ENCODE data around the gene SPPL2A. TPM values are rescaled to one million over a fixed set of nuclear protein-coding genes. Genes with fewer than 3 reads are reported as not detected.

The SPPL2A gene
- total and polyA plus RNA-seq, 2 donors (not counting 3 experiments of a cell fraction or from before 2014, with no cell fraction given): 38.8 to 88.7 TPM

DNA sequence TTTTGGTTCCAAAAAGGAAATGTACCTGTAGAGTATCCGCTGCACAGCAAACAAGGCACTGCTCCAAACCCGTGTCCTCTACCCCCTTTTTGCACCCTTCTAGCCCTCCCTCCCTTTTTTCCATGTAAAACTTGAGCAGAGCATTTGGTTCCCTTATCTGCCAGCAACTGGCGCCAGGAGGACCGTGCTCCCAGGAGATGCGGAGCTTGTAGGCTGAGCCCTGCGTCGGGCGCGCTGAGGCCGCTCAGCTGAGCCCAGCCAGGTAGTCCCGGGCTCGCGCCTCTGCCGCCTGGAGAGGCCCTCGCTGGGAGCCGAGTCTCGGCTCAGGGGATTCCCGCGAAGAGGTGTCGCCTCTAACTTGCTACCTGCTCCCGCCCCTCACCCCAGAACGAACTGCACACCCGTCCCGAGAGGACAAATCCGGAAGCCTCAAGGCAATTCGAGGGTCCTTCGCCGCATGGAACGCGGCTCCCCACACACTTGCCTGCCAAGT, 79.5 kb downstream of the SPPL2A start:
- TF ChIP-seq, protein P1, sequence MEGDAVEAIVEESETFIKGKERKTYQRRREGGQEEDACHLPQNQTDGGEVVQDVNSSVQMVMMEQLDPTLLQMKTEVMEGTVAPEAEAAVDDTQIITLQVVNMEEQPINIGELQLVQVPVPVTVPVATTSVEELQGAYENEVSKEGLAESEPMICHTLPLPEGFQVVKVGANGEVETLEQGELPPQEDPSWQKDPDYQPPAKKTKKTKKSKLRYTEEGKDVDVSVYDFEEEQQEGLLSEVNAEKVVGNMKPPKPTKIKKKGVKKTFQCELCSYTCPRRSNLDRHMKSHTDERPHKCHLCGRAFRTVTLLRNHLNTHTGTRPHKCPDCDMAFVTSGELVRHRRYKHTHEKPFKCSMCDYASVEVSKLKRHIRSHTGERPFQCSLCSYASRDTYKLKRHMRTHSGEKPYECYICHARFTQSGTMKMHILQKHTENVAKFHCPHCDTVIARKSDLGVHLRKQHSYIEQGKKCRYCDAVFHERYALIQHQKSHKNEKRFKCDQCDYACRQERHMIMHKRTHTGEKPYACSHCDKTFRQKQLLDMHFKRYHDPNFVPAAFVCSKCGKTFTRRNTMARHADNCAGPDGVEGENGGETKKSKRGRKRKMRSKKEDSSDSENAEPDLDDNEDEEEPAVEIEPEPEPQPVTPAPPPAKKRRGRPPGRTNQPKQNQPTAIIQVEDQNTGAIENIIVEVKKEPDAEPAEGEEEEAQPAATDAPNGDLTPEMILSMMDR (IDR thresholded peaks at IDR 0.05; ENCODE audit: extremely low read depth in 1 of 2, insufficient read depth in 1 of 2, low read depth in 1 of 2, low read length in 2 of 2): peak in 1 of 2 donors; percentile 1
- TF ChIP-seq POLR2A (IDR thresholded peaks at IDR 0.05; ENCODE audit: low read depth, low read length): no peak
- TF ChIP-seq MYC (IDR thresholded peaks at IDR 0.05; ENCODE audit: low read depth, low read length): no peak
- peak overlapping the region; percentile 81 for H3K9ac ChIP-seq (replicated peaks; ENCODE audit: extremely low read depth, insufficient read depth, low read length)
- no peak for DNase-seq (ENCODE audit: low read depth, low spot score)
- ChIA-PET CTCF (interaction anchor here (0.9 to 2.7 kb wide), 5 partner anchors 11 to 201 kb away, joined by 3 to 15 read pairs (median 3); no protein-coding TSS in a partner anchor), POLR2A (no interaction called here)
- H3K9me3 ChIP-seq (replicated peaks; ENCODE audit: control insufficient read depth, insufficient read depth, low read length): no peaks in the 10 kb centered on the region
- H2AFZ ChIP-seq (ENCODE audit: low read depth, low read length): peak overlapping the region; percentile 91
- peaks cover 54% of the 10 kb centered on the region for H3K79me2 ChIP-seq (ENCODE audit: control insufficient read depth, insufficient read depth, low read length)
- no peaks in the 10 kb centered on the region for H3K27me3 ChIP-seq (ENCODE audit: control insufficient read depth in 2 of 2, insufficient read depth in 2 of 2, low read length in 2 of 2)
- no peak for FAIRE-seq
- H3K27ac ChIP-seq (ENCODE audit: insufficient read depth, low read depth, low read length): peak overlapping the region; percentile 68
- intact Hi-C loops (cut with micrococcal nuclease): loop anchor here (1.0 to 2.0 kb wide), 2 partner anchors 79 to 199 kb away; partner anchors contain the start of gene SPPL2A
- H3K4me3 ChIP-seq (replicated peaks in 1 of 3; ENCODE audit: insufficient read depth in 1 of 3, low read depth in 1 of 3, low read length in 3 of 3): peak overlapping the region; percentile 79 to 90 (median 89)
- H3K4me2 ChIP-seq (ENCODE audit: insufficient read depth, low read length): peak overlapping the region; percentile 97
- H3K9me1 ChIP-seq (replicated peaks; ENCODE audit: control insufficient read depth, extremely low read depth, insufficient read depth, low read length): no peaks in the 10 kb centered on the region
- H3K36me3 ChIP-seq (ENCODE audit: control insufficient read depth in 2 of 2, extremely low read depth in 1 of 2, insufficient read depth in 2 of 2, low read length in 2 of 2): no peaks in the 10 kb centered on the region
- no TSS peak for BruUV-seq (replicated peaks)
- dilution Hi-C loops (cut with MboI; ENCODE audit: extremely low pct_ligation_motif_present, low sequenced_read_pairs): no loop called here
- H3K4me1 ChIP-seq (ENCODE audit: control insufficient read depth, extremely low read depth, insufficient read depth, low read length): peaks cover 17% of the 10 kb centered on the region
- peaks cover 5% of the 10 kb centered on the region for H4K20me1 ChIP-seq (replicated peaks; ENCODE audit: control insufficient read depth, extremely low read depth, insufficient read depth, low read length)

DNA sequence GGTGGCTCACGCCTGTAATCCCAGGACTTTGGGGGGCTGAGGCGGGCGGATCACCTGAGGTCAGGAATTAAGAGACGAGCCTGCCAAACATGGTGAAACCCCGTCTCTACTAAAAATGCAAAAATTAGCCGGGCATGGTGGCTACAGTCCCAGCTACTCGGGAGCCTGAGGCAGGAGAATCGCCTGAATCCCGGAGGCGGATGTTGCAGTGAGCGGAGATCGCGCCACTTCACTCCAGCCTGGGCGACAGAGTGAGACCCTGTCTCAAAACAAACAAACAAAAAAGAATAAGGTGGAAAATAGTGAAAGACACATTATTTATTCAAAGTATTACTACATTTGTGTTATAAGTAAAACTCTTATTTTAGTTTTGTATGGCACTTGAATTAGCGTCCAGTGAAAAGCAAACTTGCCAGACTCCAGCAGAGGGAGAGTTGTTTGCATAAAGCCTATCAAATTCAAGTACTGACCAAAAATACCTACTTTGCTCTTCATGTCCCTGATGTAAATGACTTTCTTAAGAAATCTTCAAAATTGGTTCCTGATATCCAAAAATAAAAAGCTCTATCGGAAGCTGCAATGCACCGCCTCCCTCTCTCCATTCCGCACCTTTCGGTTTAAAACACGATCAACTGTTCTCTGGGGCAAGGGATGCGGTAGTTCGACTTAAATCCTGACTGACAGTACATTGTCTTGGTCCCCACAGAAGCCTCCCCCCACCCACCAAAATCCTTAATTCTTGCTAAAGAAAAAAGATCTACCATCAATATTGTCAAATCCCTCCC, 80.1 kb downstream of the SPPL2A start:
- ChIA-PET CTCF (interaction anchor here (0.8 to 2.7 kb wide), 6 partner anchors 10 to 201 kb away, joined by 3 to 15 read pairs (median 3); no protein-coding TSS in a partner anchor), POLR2A (no interaction called here)

More for the DNA sequence above, 80.1 kb downstream of the SPPL2A start:
- TSS peak; percentile 25 for BruUV-seq (replicated peaks)
- dilution Hi-C loops (cut with MboI; ENCODE audit: extremely low pct_ligation_motif_present, low sequenced_read_pairs) (no loop called here), intact Hi-C loops (cut with micrococcal nuclease) (no loop called here)
- H3K9me3 ChIP-seq (replicated peaks; ENCODE audit: control insufficient read depth, insufficient read depth, low read length): no peaks in the 10 kb centered on the region
- H3K4me3 ChIP-seq (replicated peaks in 1 of 3; ENCODE audit: insufficient read depth in 1 of 3, low read depth in 1 of 3, low read length in 3 of 3): peak overlapping the region; percentile 79 to 90 (median 89)
- DNase-seq (ENCODE audit: low read depth, low spot score) (peak; percentile 13), FAIRE-seq (no peak)
- no peak overlapping the region for H3K27ac ChIP-seq (ENCODE audit: insufficient read depth, low read depth, low read length)
- peak overlapping the region; percentile 97 for H3K4me2 ChIP-seq (ENCODE audit: insufficient read depth, low read length)
- H3K9me1 ChIP-seq (replicated peaks; ENCODE audit: control insufficient read depth, extremely low read depth, insufficient read depth, low read length): no peaks in the 10 kb centered on the region
- no peak for TF ChIP-seq EZH2 (IDR thresholded peaks at IDR 0.05; ENCODE audit: borderline replicate concordance, low read depth, low read length, severe bottlenecking)
- no peak for TF ChIP-seq POLR2AphosphoS5 (IDR thresholded peaks at IDR 0.05; ENCODE audit: insufficient read depth, low read depth, low read length)
- TF ChIP-seq, protein P1 (IDR thresholded peaks at IDR 0.05; ENCODE audit: extremely low read depth in 1 of 2, insufficient read depth in 1 of 2, low read depth in 1 of 2, low read length in 2 of 2): no peak
- TF ChIP-seq POLR2A (IDR thresholded peaks at IDR 0.05; ENCODE audit: low read depth, low read length): no peak
- no peak for TF ChIP-seq GATA2 (IDR thresholded peaks at IDR 0.05; ENCODE audit: insufficient read depth, insufficient read length, low read depth, low read length)
- TF ChIP-seq FOS (IDR thresholded peaks at IDR 0.05; ENCODE audit: borderline replicate concordance, insufficient read depth, low read length): no peak
- TF ChIP-seq JUN (IDR thresholded peaks at IDR 0.05; ENCODE audit: borderline replicate concordance, insufficient read depth, insufficient read length, low read depth): no peak
- TF ChIP-seq, protein P2, sequence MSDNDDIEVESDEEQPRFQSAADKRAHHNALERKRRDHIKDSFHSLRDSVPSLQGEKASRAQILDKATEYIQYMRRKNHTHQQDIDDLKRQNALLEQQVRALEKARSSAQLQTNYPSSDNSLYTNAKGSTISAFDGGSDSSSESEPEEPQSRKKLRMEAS (IDR thresholded peaks at IDR 0.05; ENCODE audit: insufficient read depth, insufficient read length): no peak
- TF ChIP-seq MYC (IDR thresholded peaks at IDR 0.05; ENCODE audit: low read depth, low read length): no peak
- H3K9ac ChIP-seq (replicated peaks; ENCODE audit: extremely low read depth, insufficient read depth, low read length): peak overlapping the region; percentile 81
- H2AFZ ChIP-seq (ENCODE audit: low read depth, low read length): peak overlapping the region; percentile 91
- peaks cover 17% of the 10 kb centered on the region for H3K4me1 ChIP-seq (ENCODE audit: control insufficient read depth, extremely low read depth, insufficient read depth, low read length)
- H3K36me3 ChIP-seq (ENCODE audit: control insufficient read depth in 2 of 2, extremely low read depth in 1 of 2, insufficient read depth in 2 of 2, low read length in 2 of 2): no peaks in the 10 kb centered on the region
- no peaks in the 10 kb centered on the region for H3K27me3 ChIP-seq (ENCODE audit: control insufficient read depth in 2 of 2, insufficient read depth in 2 of 2, low read length in 2 of 2)
- peaks cover 5% of the 10 kb centered on the region for H4K20me1 ChIP-seq (replicated peaks; ENCODE audit: control insufficient read depth, extremely low read depth, insufficient read depth, low read length)
- peaks cover 60% of the 10 kb centered on the region for H3K79me2 ChIP-seq (ENCODE audit: control insufficient read depth, insufficient read depth, low read length)

Data from endothelial cell of umbilical vein (primary cell).